Measurements from ENCODE around the gene TOR1AIP2. TPM values are rescaled to one million over a fixed set of nuclear protein-coding genes. Genes with fewer than 3 reads are reported as not detected.

The TOR1AIP2 gene
- total and polyA plus RNA-seq, 8 donors: 5.5 to 106 (median 32.2) TPM

DNA sequence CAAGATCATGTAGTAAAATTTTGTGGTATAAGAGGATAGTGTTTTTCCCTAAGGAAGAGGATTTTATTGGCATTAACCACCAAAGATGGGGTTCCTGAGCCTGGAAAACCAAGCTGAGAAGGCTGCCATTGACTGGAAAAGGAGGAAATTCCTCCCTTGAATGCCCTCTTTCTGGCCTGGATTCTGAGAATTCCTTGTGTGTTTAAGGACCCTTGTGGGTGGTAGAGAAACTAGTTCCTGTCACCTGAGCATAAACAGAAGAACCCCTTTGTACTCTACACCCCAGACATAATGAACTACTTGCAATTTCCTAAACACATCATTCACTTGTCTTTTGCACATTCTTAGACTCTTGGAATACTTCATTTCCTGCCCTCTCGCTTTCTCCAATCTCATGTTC is 43.9 kb upstream of the TOR1AIP2 start:
- no peaks in the 10 kb centered on the region for H3K27me3 ChIP-seq
- DNase-seq: no peak
- TF ChIP-seq, protein P1, sequence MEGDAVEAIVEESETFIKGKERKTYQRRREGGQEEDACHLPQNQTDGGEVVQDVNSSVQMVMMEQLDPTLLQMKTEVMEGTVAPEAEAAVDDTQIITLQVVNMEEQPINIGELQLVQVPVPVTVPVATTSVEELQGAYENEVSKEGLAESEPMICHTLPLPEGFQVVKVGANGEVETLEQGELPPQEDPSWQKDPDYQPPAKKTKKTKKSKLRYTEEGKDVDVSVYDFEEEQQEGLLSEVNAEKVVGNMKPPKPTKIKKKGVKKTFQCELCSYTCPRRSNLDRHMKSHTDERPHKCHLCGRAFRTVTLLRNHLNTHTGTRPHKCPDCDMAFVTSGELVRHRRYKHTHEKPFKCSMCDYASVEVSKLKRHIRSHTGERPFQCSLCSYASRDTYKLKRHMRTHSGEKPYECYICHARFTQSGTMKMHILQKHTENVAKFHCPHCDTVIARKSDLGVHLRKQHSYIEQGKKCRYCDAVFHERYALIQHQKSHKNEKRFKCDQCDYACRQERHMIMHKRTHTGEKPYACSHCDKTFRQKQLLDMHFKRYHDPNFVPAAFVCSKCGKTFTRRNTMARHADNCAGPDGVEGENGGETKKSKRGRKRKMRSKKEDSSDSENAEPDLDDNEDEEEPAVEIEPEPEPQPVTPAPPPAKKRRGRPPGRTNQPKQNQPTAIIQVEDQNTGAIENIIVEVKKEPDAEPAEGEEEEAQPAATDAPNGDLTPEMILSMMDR (IDR thresholded peaks at IDR 0.05): no peak
- TF ChIP-seq POLR2A (IDR thresholded peaks at IDR 0.05) (no peak), POLR2AphosphoS5 (IDR thresholded peaks at IDR 0.05) (no peak), EP300 (IDR thresholded peaks at IDR 0.05) (no peak)
- H3K36me3 ChIP-seq: peaks cover 20 to 61% (median 52%) of the 10 kb centered on the region in 4 donors
- H3K9me3 ChIP-seq: no peaks in the 10 kb centered on the region
- H3K27ac ChIP-seq: no peak overlapping the region
- WGBS, 5 donors: 88 to 97% (median 94%) methylated on average over 1 of the region's 1 CpG
- intact Hi-C loops (cut with DNase I; ENCODE audit: low total_unique reads): no loop called here
- no peaks in the 10 kb centered on the region for H3K4me1 ChIP-seq
- no peak overlapping the region for H3K4me3 ChIP-seq

DNA sequence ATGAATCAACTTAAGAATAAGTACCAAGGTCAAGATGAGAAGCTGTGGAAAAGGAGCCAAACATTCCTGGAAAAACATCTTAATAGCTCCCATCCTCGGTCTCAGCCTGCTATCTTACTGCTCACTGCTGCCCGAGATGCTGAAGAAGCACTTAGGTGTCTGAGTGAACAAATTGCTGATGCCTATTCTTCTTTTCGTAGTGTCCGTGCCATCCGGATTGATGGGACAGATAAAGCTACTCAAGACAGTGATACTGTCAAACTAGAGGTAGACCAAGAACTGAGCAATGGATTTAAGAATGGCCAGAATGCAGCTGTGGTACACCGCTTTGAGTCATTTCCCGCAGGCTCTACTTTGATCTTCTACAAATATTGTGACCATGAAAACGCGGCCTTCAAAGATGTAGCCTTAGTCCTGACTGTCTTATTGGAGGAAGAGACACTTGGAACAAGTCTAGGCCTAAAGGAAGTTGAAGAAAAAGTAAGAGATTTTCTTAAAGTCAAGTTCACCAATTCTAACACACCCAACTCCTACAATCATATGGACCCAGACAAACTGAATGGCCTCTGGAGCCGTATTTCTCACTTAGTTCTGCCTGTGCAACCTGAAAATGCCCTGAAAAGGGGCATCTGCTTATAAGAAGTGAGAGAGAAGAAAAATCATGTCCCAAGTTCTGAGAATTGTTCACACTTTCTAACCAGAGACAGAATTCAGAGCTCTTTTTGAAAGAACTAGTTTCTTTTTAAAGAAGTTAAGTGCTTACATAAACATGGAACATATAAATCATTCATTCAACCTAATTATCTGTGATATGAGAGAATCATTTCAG is 40.2 kb upstream of the TOR1AIP2 start:
- intact Hi-C loops (cut with DNase I; ENCODE audit: low total_unique reads): no loop called here
- H3K36me3 ChIP-seq: peaks cover 45 to 97% (median 89%) of the 10 kb centered on the region in 4 donors
- no peaks in the 10 kb centered on the region for H3K4me1 ChIP-seq
- no peak overlapping the region for H3K27ac ChIP-seq
- TF ChIP-seq POLR2AphosphoS5 (IDR thresholded peaks at IDR 0.05): no peak
- WGBS, 5 donors: 83 to 86% (median 85%) methylated on average over 10 of the region's 10 CpGs
- no peak for DNase-seq
- H3K4me3 ChIP-seq: no peak overlapping the region
- no peaks in the 10 kb centered on the region for H3K27me3 ChIP-seq
- H3K9me3 ChIP-seq: no peaks in the 10 kb centered on the region

DNA sequence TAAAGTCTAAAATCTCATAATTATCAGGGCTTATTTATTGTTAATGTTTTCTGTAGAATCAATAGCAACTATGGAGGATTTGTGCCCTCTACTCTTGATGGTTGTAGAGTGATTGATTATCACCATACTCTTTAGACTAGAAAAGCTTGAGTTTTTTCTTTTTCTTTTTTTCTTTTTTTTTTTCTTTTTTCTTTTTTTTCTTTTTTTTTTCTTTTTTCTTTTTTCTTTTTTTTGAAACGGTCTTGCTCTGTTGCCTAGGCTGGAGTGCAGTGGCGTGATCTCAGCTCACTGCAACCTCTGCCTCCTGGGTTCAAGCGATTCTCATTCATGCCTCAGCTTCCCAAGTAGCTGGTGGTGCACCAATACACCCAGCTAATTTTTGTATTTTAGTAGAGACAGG is 34.2 kb upstream of the TOR1AIP2 start:
- Histone ChIP-seq H3K4me1 (peaks cover 0 to 3% (median 0%) of the 10 kb centered on the region in 4 donors), H3K27ac (no peak overlapping the region), H3K27me3 (no peaks in the 10 kb centered on the region), H3K4me3 (no peak overlapping the region), H3K9me3 (no peaks in the 10 kb centered on the region), H3K36me3 (peaks cover 50 to 96% (median 94%) of the 10 kb centered on the region in 4 donors)
- WGBS, 5 donors: 97 to 100% (median 97%) methylated on average over 3 of the region's 3 CpGs
- TF ChIP-seq, protein P1 (IDR thresholded peaks at IDR 0.05): no peak
- TF ChIP-seq POLR2A (IDR thresholded peaks at IDR 0.05) (no peak), EP300 (IDR thresholded peaks at IDR 0.05) (no peak), POLR2AphosphoS5 (IDR thresholded peaks at IDR 0.05) (no peak)
- no peak for DNase-seq
- intact Hi-C loops (cut with DNase I; ENCODE audit: low total_unique reads): no loop called here

GRCh38 chr1:179910934-179911333 is 33.3 kb upstream of the TOR1AIP2 start:
- 64 to 86% (median 84%) methylated on average over 1 of the region's 1 CpG for WGBS, 5 donors
- Histone ChIP-seq H3K27me3 (no peaks in the 10 kb centered on the region), H3K36me3 (peaks cover 46 to 95% (median 93%) of the 10 kb centered on the region in 4 donors), H3K9me3 (no peaks in the 10 kb centered on the region), H3K27ac (no peak overlapping the region), H3K4me3 (no peak overlapping the region), H3K4me1 (peaks cover 0 to 3% (median 0%) of the 10 kb centered on the region in 4 donors)
- no peak for DNase-seq
- TF ChIP-seq, protein P1 (IDR thresholded peaks at IDR 0.05): no peak
- no peak for TF ChIP-seq EP300 (IDR thresholded peaks at IDR 0.05)
- no peak for TF ChIP-seq POLR2A (IDR thresholded peaks at IDR 0.05)
- TF ChIP-seq POLR2AphosphoS5 (IDR thresholded peaks at IDR 0.05): no peak
- intact Hi-C loops (cut with DNase I; ENCODE audit: low total_unique reads): no loop called here

DNA sequence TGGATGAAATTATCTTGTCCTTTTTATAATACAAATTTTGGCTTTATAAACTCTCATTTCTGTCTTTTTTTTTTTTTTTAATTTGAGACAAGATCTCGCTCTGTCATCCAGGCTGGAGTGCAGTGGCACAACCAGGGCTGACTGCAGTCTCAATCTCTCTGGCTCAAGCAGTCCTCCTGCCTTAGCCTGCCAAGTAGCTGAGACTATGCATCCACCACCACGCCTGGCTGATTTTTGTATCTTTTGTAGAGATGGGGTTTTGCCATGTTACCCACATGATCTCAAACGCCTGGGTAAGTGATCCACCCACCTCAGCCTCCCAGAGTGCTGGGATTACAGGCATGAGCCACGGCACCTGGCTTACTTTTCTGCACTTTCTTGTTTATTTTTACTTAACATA is 12.0 kb upstream of the TOR1AIP2 start:
- no peak overlapping the region for H3K4me3 ChIP-seq
- no peaks in the 10 kb centered on the region for H3K9me3 ChIP-seq
- peaks cover 19 to 94% (median 86%) of the 10 kb centered on the region in 4 donors for H3K36me3 ChIP-seq
- no peak for TF ChIP-seq POLR2AphosphoS5 (IDR thresholded peaks at IDR 0.05)
- TF ChIP-seq POLR2A (IDR thresholded peaks at IDR 0.05): no peak
- 81 to 94% (median 90%) methylated on average over 4 of the region's 4 CpGs for WGBS, 5 donors
- H3K27me3 ChIP-seq: no peaks in the 10 kb centered on the region
- no peak for DNase-seq
- H3K27ac ChIP-seq: no peak overlapping the region
- intact Hi-C loops (cut with DNase I; ENCODE audit: low total_unique reads): no loop called here
- peaks cover 9 to 53% (median 37%) of the 10 kb centered on the region in 4 donors for H3K4me1 ChIP-seq
